ENCODE results near the gene CLEC4F.

The CLEC4F gene

DNA sequence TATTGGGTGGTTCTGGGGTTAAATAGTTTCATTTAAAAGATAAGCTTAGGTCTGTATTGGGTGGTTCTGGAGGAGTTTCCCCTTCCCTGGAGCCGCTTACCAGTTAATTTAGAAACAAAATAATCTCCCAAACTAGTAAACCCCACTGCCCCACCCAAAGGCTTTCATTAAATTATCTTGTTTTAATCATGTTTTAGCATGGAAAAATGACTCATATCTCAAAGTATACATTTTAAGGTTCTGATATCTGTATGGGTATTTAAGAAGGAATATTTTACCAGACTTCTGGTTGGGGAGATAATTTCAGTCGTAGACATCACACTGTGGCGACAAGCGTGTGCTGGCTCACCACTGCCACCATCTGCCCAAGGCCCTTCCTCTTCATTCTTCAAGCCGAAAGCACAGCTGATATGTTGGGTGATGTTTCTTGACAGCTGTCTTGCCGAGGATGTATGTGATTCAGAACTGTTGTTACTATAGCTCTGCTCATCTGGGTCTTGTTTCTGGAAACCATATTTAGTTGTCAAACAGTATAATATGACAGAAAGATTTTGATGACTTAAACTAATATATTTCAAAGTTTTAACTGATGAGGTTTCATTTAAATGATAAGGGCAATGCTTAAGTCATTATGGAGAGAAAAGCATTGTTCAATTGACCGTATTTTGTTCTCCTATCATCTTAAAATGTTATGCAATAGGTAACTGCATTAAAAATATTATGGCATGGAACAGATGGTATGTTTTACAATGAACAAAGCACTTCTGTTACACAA lies 35.1 kb downstream of the CLEC4F start:
- no peak for FAIRE-seq

DNA sequence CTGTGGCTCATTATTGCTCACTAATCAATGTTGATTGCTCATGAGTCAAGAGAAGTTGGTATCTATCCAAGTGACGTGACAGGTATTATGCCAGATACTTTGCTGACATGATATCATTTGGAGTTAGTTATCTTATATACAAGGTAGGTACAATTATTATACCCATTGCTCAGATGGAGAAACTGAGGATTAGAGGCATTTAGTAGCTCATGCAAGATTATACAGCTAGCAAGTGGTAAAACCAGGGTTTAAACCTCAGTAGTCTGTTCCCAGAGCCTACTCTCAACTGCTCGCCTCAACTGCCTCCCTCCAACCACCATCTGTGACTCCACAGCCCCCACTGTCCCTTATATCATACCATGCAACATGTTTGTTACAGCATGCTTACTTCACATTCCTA lies 36.1 kb downstream of the CLEC4F start:
- FAIRE-seq = no peak

DNA sequence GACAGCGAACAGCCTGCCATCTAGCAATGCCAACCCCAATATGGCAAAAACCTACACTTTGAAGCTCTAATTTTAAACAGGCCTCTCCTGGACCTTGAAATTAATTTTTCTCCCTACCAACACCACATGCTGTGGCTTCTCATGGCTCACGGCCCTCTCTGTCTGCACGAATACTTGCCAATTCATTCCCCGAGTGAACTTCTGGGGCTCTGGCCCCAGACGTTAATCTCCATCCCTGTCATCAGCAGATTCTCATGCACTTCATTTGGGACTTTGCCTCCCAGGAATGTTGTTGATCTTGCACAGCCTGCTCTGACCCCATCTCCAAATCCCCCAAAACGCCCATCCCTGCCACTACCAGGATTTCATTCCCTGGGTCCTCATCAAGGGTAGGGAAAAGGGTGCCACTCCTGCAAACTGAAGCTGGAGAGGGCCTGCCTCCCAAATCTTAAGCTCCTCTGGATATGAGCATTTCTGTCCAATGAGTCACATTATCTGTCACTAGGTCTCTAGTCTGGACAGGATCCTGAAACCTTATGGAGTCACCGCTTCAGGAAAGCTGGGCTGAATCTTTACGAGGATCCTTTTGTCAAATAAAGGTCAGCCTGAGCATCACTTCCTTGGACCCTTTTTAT lies 40.4 kb downstream of the CLEC4F start:
- no peak for FAIRE-seq

DNA sequence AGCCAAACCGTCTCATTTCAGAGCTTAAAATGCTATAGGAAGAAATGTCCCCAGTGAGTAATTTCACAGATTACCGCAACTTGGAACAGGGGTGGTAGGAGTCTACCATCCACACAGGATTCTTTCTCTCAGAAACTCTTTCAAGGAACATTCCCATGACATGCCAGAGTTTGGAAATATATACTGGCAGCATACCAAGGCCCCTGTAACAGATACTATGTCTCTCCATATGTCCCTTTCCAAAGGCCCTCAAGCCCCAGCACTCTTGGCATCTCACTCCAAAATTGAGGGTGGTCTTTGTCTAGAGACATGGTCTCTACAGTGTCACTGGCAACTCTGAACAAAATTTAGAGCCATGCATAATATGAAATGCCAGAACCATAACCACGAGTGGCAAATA lies 40.9 kb downstream of the CLEC4F start:
- FAIRE-seq = no peak

DNA sequence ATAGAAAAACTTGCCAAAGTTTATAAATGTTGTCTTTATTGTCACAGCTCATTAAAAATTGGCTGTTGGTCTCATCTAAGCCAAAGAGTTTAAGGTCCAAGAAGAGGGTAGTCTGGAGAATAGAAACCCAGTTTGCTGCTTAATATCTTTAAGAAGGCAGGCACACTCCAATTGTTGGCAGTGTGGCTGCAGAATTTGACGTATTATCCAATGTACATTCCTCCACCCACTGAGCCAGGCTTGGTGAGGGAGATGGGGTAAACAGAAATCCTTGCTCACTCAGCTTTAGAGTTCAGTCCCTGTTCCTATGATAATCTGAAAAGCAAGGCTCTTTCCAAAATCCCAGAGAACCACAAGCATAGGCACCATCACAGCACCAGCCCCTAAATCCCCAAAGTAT lies 41.7 kb downstream of the CLEC4F start:
- no peak for FAIRE-seq

DNA sequence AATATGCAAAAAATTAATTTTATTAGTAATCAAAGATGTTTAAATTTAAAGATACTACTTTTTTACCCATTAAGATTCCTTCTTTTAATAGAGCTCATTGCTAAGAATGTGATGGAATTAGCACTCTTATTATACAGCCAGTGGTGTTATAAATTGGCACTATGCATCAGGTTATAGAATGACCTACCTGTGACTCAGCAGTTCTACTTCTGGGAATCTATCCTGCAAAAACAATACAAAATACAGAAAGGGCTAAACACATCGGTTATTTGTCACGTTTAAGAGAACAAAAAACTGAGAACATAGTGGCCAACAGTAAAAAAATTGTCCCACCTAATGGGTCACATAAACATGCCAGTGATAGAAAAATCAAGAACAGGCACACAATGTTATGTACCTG lies 42.9 kb downstream of the CLEC4F start:
- FAIRE-seq = no peak

DNA sequence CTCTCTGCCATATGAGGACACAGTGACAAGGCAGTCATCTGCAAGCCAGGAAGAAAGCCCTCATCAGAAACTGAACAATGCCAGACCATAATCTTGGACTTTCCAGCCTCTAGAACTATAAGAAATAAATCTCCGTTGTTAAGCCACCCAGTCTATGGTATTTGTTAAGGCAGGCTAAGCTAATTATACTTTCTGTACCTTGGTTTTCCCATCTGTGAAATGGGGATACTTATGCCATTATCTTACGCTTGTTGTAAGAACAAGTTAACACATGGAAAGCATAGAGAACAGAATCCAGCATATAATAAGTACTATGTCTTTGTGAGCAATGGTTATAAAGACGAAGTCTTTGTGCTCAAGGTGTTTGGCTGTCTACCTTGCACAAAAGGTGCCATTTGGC lies 44.1 kb downstream of the CLEC4F start:
- FAIRE-seq = no peak

DNA sequence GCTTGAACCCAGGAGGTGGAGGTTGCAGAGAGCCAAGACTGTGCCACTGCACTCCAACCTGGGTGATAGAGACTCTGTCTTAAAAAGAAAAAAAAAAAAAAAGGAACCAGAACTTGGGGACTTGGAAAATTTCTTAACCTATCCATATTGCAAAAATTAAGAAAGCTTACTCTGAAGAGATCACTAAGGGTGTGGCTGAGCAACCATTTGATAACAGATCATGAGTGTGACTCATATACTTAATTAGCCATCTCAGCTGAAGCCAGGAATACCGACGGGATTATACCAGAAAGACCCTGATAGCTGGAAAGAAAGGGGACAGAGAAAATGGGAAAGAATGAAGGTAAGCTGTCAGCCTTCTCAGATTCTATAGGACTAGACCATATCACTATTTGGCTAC lies 45.3 kb downstream of the CLEC4F start:
- no peak for FAIRE-seq

DNA sequence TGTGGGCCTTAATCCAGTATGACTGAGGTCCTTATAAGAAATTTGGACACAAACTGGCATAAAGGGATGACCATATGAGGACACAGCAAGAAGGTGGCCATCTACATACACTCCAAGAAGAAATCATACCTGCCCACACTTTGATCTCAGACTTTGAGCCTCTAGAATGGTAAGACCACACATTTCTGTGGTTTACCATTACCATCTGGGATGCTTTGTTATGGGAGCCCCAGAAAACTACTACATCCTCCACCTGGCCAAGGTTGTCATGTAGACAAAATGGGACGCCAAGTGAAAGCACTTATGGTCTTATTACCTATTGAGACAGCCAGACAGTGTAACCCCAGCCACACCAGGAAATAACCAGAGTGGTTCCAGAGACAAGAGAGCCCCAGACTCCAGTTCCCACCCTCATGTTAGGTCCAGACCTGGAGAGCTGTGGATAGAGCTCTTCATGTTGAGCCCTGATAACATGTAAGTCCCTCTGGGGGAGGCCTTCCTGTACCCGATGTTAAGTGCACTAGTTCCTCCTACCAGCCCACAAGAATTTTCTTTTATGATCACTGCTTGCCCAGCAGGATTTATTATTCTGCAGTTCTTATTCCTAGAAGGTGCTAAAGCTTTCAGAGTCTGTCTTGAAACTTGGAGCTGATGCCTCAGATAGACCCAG lies 47.8 kb downstream of the CLEC4F start:
- no peak for FAIRE-seq

DNA sequence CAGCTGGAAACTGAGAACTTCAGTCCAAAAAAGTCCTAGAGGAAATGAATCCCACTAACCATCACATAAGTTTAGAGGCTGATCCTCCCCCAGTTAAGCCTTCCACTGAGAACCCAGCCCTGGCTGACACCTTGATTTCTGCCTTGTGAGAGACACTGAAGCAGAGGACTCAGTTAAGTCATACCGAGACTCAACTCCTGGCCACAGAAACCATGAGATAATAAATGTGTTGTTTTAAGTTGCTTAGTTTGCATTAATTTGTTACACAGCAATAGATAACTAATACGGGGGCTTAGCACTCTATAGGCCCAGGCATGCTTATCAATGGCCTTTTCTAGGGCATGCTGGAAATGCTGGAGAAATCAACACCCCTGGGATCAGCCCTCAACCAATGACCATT lies 49.0 kb downstream of the CLEC4F start:
- no peak for FAIRE-seq

DNA sequence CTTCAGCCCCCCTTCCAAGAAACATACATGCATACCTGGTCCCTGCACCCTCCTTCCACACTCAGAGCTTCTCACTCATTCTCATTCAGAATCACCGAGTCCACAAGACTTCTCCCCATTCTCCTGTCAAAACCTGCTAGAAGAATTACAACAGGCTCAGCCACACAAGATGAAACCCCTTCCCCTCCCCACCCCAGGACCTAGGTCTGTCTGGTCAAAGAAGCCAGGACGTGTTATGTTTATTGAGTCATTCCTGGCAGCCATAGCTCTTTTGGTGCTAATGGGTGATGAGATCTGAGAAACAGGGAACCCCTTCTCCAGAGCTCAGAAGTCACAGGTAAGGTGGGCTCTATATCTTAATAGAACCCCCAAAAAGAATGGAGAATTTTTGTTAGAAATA lies 50.9 kb downstream of the CLEC4F start:
- no peak for FAIRE-seq

DNA sequence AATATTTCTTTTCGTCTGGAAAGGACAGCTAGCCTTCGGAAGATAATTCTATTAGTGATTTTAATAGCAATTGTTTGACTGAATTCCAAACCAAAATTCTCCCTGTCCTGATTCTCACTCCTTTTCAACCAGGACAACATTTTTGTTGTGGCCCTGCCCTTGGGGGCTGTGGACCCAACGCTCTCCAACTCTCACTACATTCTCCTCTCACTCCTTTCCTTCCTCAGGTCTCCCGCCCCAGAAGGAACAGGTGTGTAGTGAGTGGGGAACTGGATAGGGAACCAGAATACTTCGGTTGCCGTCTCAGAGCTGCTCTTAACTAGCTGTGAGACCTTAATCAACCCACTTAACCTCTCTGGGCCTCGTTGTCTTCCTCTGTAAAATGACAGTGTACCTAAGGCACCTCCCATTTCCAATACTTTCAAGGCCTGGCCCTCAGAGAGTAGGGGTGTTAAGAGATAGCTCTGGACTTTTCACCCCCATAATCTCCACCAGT lies 51.8 kb downstream of the CLEC4F start:
- no peak for FAIRE-seq

DNA sequence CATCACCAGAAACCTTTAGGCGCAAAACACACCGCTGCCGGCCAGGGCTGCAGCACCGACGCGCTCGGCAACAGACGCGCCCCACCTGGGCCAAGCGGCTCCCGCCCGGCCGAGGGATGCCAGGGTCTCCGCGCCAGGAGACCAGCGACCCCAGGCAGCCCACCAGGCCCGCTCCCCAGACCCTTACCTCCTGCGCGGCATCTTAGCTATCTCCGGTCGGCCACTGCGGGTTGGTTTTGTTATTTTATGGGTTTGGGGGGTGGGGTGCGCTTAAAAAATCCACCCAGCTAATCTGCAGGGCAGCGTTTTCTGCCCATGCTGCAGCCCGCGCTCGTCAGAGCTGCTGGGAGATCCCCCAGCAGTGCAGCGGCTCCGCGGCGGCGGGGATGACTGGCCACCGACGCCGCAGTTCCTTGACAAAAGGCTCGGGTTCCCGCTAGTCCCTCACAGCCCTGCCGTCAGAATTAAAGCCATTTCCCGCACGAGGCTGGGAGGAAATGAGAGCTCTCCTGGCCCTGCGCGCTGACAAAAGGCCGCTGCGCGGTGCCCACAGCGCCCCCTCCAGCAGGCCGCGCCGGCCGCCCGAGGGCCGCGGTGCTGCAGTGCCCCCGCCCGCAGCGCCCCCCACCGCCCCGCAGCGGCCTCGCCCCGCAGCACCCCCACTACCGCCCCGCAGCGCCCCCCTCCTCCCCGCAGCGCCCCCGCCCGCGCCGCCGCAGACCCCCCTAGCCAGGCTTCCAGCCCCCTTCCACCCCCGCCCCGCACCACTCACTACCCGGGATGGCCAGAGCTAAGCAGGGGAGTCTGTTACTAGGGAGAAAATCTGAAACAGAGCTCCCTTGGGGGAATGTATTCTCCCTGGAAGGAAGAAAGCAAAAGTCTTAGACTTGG lies 52.5 kb downstream of the CLEC4F start, which contains the start of gene ADD2:
Gene ADD2, minus strand, starts transcription at position 502 of the 891 bp plus-strand sequence. CDS start 61,792 bp downstream, outside the sequence.
- FAIRE-seq = no peak

DNA sequence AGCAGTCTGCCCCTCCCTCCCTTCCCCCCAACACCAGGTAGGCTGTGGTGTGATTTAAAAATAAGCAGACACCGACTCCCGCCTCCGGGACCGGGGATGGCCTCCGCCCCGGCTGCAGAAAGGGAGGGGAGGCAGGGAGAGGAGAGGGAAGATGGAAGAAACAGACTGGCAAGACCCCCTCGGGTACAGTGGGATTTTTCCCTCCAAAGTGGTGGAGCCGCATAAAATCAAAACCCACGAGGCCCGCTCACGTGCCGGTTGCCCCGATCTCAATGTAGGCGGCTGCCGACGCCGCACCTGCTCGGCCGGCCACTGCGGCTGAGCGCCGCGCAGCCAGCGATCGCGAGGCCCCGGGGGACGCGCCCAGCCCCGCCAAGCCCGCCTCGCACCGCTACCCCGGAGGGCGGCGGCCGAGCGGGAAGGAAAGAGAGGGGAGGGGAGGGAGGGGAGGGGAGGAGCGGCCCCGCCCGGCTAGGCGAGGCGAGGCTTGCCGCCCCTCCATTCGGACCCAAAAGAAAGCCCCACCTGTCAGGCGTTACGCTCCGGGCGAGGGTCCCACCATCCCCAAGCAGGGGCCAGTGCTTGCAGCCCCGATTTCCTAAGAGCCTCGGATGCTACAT lies 53.2 kb downstream of the CLEC4F start:
- FAIRE-seq = no peak

DNA sequence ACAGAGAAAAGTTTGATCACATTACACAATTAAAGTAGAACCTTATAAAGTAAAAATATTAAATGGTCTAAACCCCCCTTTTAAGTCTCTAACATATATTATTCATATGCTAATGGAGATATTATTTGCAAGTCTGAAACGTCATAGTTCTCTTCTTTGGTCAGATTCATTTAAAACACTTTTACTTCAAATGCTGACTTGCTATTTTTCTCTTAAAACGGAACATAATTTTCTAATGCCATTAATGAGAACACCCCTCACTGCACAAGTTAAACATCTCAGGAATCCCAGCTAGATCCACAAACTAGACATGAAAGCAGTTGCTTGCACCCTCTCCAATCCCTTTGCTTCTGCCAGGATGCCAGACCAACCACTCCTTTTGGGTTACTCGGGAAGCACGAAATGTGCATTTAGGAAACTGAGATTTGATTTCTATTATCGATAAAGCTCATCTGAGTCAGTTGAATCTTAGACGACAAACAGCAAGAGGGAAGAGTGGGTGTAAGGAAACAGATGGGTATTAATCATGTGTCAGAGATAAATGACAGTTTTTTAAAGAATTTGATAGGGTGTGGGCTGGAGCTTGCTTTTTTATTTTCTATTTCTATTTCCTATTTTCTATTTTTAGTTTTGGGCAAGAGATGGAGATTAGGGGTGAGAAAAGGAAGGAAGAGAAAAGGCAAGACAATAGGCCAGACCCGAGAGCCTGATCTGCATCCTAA lies 53.9 kb downstream of the CLEC4F start:
- no peak for FAIRE-seq

DNA sequence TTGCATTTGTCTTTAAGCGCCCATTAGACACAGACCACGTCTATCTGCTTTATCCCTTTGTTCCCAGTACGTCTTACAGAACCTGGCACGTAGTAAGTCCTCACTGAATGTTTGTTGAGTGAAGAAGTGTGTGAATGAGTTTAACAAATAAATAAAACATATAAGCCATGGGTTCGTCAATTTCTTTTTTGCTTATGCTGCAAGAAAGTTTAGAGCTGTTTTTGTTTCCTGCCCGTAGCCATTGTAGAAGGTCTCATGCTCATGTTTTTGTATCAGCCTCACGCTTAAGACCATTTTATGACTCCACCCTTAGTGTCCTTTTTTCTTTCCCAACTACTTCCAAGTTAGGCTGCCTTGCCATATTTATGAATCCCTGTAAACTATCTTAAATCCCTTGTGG lies 54.9 kb downstream of the CLEC4F start:
- no peak for FAIRE-seq

DNA sequence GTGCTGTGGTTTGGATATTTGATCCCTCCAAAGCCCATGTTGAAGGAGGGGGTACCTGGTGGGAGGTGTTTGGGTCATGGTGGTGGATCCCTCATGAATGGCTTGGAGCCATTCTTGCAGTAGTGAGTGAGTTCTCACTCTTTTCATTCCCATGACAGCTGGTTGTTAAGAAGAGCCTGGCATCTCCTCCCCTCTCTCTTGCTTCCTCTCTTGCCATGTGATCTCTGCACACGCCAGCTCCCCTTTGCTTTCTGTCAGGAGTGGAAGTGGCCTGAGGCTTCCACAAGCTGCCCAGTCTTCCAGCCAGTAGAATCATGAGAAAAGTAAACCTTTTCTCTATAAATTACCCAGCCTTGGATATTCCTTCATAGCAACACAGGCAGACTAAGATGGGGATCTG lies 61.0 kb downstream of the CLEC4F start:
- FAIRE-seq = no peak
